HepG2 (cell line): Measurements from ENCODE around the gene SMTNL1. TPM values are rescaled to one million over a fixed set of nuclear protein-coding genes. Genes with fewer than 3 reads are reported as not detected.

Experiments
- ATAC-seq: fragments of 200-7000 bp; cut with Tn5 transposase; 3 replicates; pipeline ENCODE4 v1.9.1; 2020; ENCODE audit warnings: mild to moderate bottlenecking, moderate library complexity
- BruUV-seq: library from RNA; stranded (reverse); fragments of 400-500 nt; replicated peaks from 2 replicates; lab custom pipeline; 2021; lab: Mats Ljungman, UMichigan
- CTCF ChIA-PET: fragments of 300-600 bp; formaldehyde crosslinking; extraction: SDS; loops from one replicate; lab custom pipeline; 2021; ENCODE audit warnings: low total read pairs, inconsistent platforms, low intra/inter-chr PET ratio; lab: Yijun Ruan, JAX
- POLR2A ChIA-PET: fragments of 350-600 bp; sonication (Branson Sonifier 250); formaldehyde crosslinking; loops from one replicate; lab custom pipeline; 2020; ENCODE audit warnings: antibody characterized with exemption, inconsistent platforms; lab: Yijun Ruan, JAX
- DNase-seq: peaks from one replicate; pipeline ENCODE4 v3.0.0-alpha.2; 2015; ENCODE audit warnings: low spot score
- FAIRE-seq: peaks from 3 replicates; lab custom pipeline; 2011; peaks lifted over from hg19 to GRCh38; lab: Jason Lieb, UNC
- H2AFZ ChIP-seq: one replicate; pipeline ENCODE4 v1.6.1; 2011; ENCODE audit warnings: low read length, inconsistent platforms
- H3K27ac ChIP-seq: fragments of 300-600 bp; 3 replicates; pipeline ENCODE4 v1.8.0; 2011; ENCODE audit warnings: mixed run types, mild to moderate bottlenecking, mixed read lengths, low read length, inconsistent platforms; ENCODE audit not compliant: insufficient read depth; ENCODE audit errors: extremely low read length
- H3K27me3 ChIP-seq, 2 experiments: fragments of 200-600 bp in 1 of 2; 2 replicates in 1 of 2; 3 replicates in 1 of 2; pipeline versions ENCODE4 v1.6.0 to v1.8.0; 2011; ENCODE audit warnings: low read length in 2 of 2, mild to moderate bottlenecking in 2 of 2, moderate library complexity in 2 of 2, inconsistent platforms in 1 of 2; ENCODE audit not compliant: insufficient read depth in 2 of 2, control insufficient read depth in 1 of 2
- H3K36me3 ChIP-seq, 2 experiments: fragments of 200-600 bp in 1 of 2; replicated peaks in 1 of 2; 2 replicates in 1 of 2; 3 replicates in 1 of 2; pipeline versions ENCODE4 v1.5.1 to v1.8.0; 2011; ENCODE audit warnings: low read length in 2 of 2, inconsistent platforms in 1 of 2; ENCODE audit not compliant: insufficient read depth in 2 of 2, control insufficient read depth in 1 of 2
- H3K4me1 ChIP-seq: 2 replicates; pipeline ENCODE4 v1.5.1; 2012; ENCODE audit warnings: low read length, inconsistent platforms; ENCODE audit not compliant: insufficient read depth
- H3K4me2 ChIP-seq: 2 replicates; pipeline ENCODE4 v1.6.0; 2011; ENCODE audit warnings: low read depth, low read length, inconsistent platforms
- H3K4me3 ChIP-seq, 3 experiments: fragments of 200-600 bp in 1 of 3; sonication (generic), shearing (Covaris generic) in 1 of 3; replicated peaks in 1 of 3; 2 replicates each; pipeline ENCODE4 v1.5.1; 2011 to 2016; ENCODE audit warnings: low read length in 3 of 3, inconsistent platforms in 2 of 3, low read depth in 2 of 3, mild to moderate bottlenecking in 2 of 3, control low read depth in 1 of 3, mixed read lengths in 1 of 3; ENCODE audit not compliant: insufficient read depth in 1 of 3
- H3K79me2 ChIP-seq: one replicate; pipeline ENCODE4 v1.6.1; 2011; ENCODE audit warnings: low read length, inconsistent platforms; ENCODE audit not compliant: insufficient read depth
- H3K9ac ChIP-seq: 2 replicates; pipeline ENCODE4 v1.6.0; 2011; ENCODE audit warnings: mild to moderate bottlenecking, low read depth, low read length, inconsistent platforms; ENCODE audit not compliant: insufficient read depth
- H3K9me3 ChIP-seq: 2 replicates; pipeline ENCODE4 v1.5.1; 2012; ENCODE audit warnings: mild to moderate bottlenecking, low read length
- H4K20me1 ChIP-seq: 2 replicates; pipeline ENCODE4 v1.6.0; 2011; ENCODE audit warnings: inconsistent platforms, mild to moderate bottlenecking, low read length, moderate library complexity; ENCODE audit not compliant: insufficient read depth
- ADNP ChIP-seq: sonication (generic); formaldehyde crosslinking; IDR thresholded peaks from 2 replicates; pipeline ENCODE4 v1.4.0; 2020; ENCODE audit warnings: missing genetic modification reagents
- CCAR2 ChIP-seq: fragments of 200-400 bp; formaldehyde crosslinking; optimal IDR thresholded peaks from 2 replicates; pipeline ENCODE3; 2018; ENCODE audit warnings: low read depth, mild to moderate bottlenecking, low read length, moderate library complexity
- GATA4 ChIP-seq: sonication (generic); IDR thresholded peaks from 2 replicates; pipeline ENCODE4 v1.6.1; 2016; ENCODE audit warnings: antibody characterized with exemption, low read depth, borderline replicate concordance
- HMG20A ChIP-seq: IDR thresholded peaks from 2 replicates; pipeline ENCODE4 v1.6.1; 2016; ENCODE audit warnings: borderline replicate concordance
- HNRNPUL1 ChIP-seq: fragments of 200-400 bp; formaldehyde crosslinking; IDR thresholded peaks from 2 replicates; pipeline ENCODE4 v1.6.1; 2017; ENCODE audit warnings: low read depth, mild to moderate bottlenecking, low read length, moderate library complexity
- HOXA3 ChIP-seq: sonication (generic); formaldehyde crosslinking; IDR thresholded peaks from 2 replicates; pipeline ENCODE4 v1.5.0; 2020; ENCODE audit warnings: missing genetic modification reagents
- KLF13 ChIP-seq: sonication (generic); formaldehyde crosslinking; IDR thresholded peaks from 2 replicates; pipeline ENCODE4 v1.4.0; 2020; ENCODE audit warnings: mild to moderate bottlenecking, missing genetic modification reagents
- KMT2B ChIP-seq: IDR thresholded peaks from 2 replicates; pipeline ENCODE4 v1.6.1; 2016; ENCODE audit warnings: missing genetic modification reagents, missing compliant biosample characterization
- MTA3 ChIP-seq: sonication (generic); formaldehyde crosslinking; IDR thresholded peaks from 2 replicates; pipeline ENCODE4 v1.4.0; 2020; ENCODE audit warnings: missing genetic modification reagents
- MXI1 ChIP-seq: IDR thresholded peaks from 3 replicates; pipeline ENCODE4 v1.6.1; 2012; ENCODE audit warnings: low read depth, low read length, inconsistent platforms, borderline replicate concordance
- NFKBIZ ChIP-seq: IDR thresholded peaks from 2 replicates; pipeline ENCODE4 v1.6.1; 2018; ENCODE audit warnings: missing genetic modification reagents, missing compliant biosample characterization
- PAWR ChIP-seq: sonication (generic); formaldehyde crosslinking; IDR thresholded peaks from 2 replicates; pipeline ENCODE4 v1.4.0; 2020; ENCODE audit warnings: missing genetic modification reagents, mild to moderate bottlenecking, borderline replicate concordance
- ZC3H4 ChIP-seq: sonication (generic); formaldehyde crosslinking; IDR thresholded peaks from 2 replicates; pipeline ENCODE4 v1.4.0; 2020; ENCODE audit warnings: missing genetic modification reagents, borderline replicate concordance
- ZFP91 ChIP-seq: sonication (generic); formaldehyde crosslinking; IDR thresholded peaks from 2 replicates; pipeline ENCODE4 v1.9.0; 2022; ENCODE audit warnings: missing genetic modification reagents, mild to moderate bottlenecking, borderline replicate concordance
- ZNF17 ChIP-seq: sonication (generic); formaldehyde crosslinking; IDR thresholded peaks from 2 replicates; pipeline ENCODE4 v1.5.0; 2020; ENCODE audit warnings: mild to moderate bottlenecking, missing genetic modification reagents
- ZNF552 ChIP-seq: sonication (generic); formaldehyde crosslinking; IDR thresholded peaks from 2 replicates; pipeline ENCODE4 v1.9.0; 2022; ENCODE audit warnings: missing genetic modification reagents, mild to moderate bottlenecking, borderline replicate concordance
- ZNF670 ChIP-seq: sonication (generic); formaldehyde crosslinking; IDR thresholded peaks from 2 replicates; pipeline ENCODE4 v1.8.0; 2022; ENCODE audit warnings: mild to moderate bottlenecking, missing genetic modification reagents, borderline replicate concordance
- ZNF747 ChIP-seq: sonication (generic); formaldehyde crosslinking; IDR thresholded peaks from 2 replicates; pipeline ENCODE4 v1.8.1; 2023; ENCODE audit warnings: missing genetic modification reagents, mild to moderate bottlenecking, borderline replicate concordance
- ZSCAN30 ChIP-seq: sonication (generic); formaldehyde crosslinking; IDR thresholded peaks from 2 replicates; pipeline ENCODE4 v1.5.0; 2020; ENCODE audit warnings: mild to moderate bottlenecking, missing genetic modification reagents
- WGBS: methylation state at CpG from one replicate; pipeline ENCODE4 v1.1.6; 2017; ENCODE audit warnings: low lambda C conversion rate; 5-methylcytosine and 5-hydroxymethylcytosine counted together
- in situ Hi-C: cut with HindIII; loops from 2 replicates; pipeline ENCODE4 v1.10.0; 2017; ENCODE audit warnings: low pct_unique_long_range_greater_than_20kb; ENCODE audit not compliant: extremely low pct_ligation_motif_present
- intact Hi-C: fragments of 100-400 bp; cut with micrococcal nuclease; formaldehyde crosslinking; loops from one replicate; pipeline ENCODE4 v1.10.0; 2022; ENCODE audit not compliant: unreplicated experiment
- polyA plus RNA-seq, 8 experiments: library from polyadenylated mRNA; depleted of rRNA in 3 of 8; stranded (reverse) in 7 of 8; unstranded in 1 of 8; fragments of >200 nt; fragmentation: Illumina TruSeq in 4 of 8; extraction: Trizol in 4 of 8; gene quantifications; 2 replicates each; pipeline versions ENCODE4 v1.2.1 to v1.2.3, GENCODE V29; 2011 to 2016; ENCODE audit warnings: low read depth in 4 of 8, missing spikeins in 1 of 8, mixed read lengths in 1 of 8; ENCODE audit not compliant: insufficient read depth in 1 of 8
- total RNA-seq, 5 experiments: library from RNA; depleted of rRNA; stranded (reverse); fragments of >200 nt; fragmentation: Illumina TruSeq; extraction: Trizol; gene quantifications; 2 replicates each; pipeline ENCODE4 v1.2.3, GENCODE V29; 2016; ENCODE audit warnings: low read depth in 1 of 5
- TF ChIP-seq, protein P1 (sequence below): sonication (generic); formaldehyde crosslinking; IDR thresholded peaks from 2 replicates; pipeline ENCODE4 v1.9.0; 2021; ENCODE audit warnings: missing genetic modification reagents, borderline replicate concordance

Gene SMTNL1
- total and polyA plus RNA-seq, 2 of the 13 experiments (the other 11 are each of a cell fraction or from before 2014, with no cell fraction given) = 0.04 TPM; not detected in 1

DNA sequence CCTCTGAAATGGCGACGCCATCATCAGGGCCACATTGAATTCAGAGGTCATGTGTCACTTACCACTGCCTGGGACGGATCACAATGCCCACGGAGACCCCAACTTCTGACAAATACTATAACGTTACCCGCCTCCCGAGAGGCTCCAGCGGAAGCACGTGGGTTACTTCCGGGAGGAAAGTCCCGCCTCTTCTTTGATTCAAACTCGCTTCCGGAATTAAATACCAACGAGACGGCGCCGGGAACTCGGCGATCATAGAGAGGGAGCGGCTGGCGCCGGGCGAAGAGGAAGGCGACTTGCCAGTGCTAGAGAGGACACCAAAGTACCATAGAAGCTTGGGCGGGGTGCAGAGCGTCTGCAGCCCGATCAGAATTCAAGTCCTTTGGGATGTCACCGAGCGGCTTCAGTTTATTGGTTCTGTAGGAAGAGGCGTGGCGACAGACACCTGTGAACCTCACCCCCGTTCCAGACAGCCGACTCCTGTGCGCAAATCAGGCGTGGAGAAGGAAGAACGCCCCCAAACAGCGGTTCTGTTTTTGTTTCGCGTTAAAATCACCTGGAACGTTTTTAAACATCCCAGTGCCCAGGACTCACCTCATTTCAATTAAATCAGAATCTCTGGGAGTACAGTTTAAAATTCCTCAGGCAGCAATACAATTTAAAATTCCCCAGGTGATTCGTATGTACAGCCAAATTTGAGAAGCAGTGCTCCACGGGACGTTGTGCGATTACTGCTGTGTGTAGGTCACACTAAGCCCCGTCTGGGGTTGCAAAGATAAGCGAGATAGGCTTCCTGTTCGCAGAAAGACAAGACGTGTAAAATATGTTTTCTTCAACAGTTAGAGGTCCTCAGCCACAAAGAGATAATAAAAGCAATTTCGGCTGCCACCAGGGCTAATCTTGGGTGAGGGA, 6.5 kb upstream of the SMTNL1 start, which contains the start of gene TIMM10:
TIMM10 (minus strand) TSS at position 159 of the 912 bp plus-strand sequence. CDS start 565 bp downstream, outside the sequence.
- Histone ChIP-seq H3K27me3 (peaks cover 0 to 5% of the 10 kb centered on the region in 2 experiments; a peak in 1 of 5 replicates), H3K9me3 (no peaks in the 10 kb centered on the region), H3K4me1 (peaks cover 42% of the 10 kb centered on the region), H4K20me1 (no peaks in the 10 kb centered on the region), H3K79me2 (peaks cover 13% of the 10 kb centered on the region), H3K4me3 (peak within 1 kb of the TSS; percentile 80 to 98 (median 96)), H3K9ac (peak within 1 kb of the TSS; percentile 90), H3K27ac (peak within 1 kb of the TSS; percentile 64), H3K36me3 (peaks cover 0 to 5% of the 10 kb centered on the region in 2 experiments; a peak in 1 of 5 replicates), H3K4me2 (peak within 1 kb of the TSS; percentile 95), H2AFZ (peak within 1 kb of the TSS; percentile 95)
- FAIRE-seq (peak; percentile 96), ATAC-seq (peak; percentile 98), DNase-seq (peak; percentile 99)
- no TSS peak for BruUV-seq
- CTCF ChIA-PET = interaction anchor here (1.0 to 1.3 kb wide), 3 partner anchors 37 to 110 kb away, joined by 3 to 4 read pairs (median 3); no protein-coding TSS in a partner anchor
- intact Hi-C loops (loop anchor here (1.0 to 5.0 kb wide), 3 partner anchors 17 to 111 kb away; no protein-coding TSS in a partner anchor), in situ Hi-C loops (loop anchor here (5.0 kb wide), 1 partner anchor 184 kb away; no protein-coding TSS in a partner anchor)
- 0% methylated on average over 35 of the region's 49 CpGs for WGBS
- POLR2A ChIA-PET = interaction anchor here (0.6 to 2.6 kb wide), 12 partner anchors 10 to 110 kb away, joined by 3 to 13 read pairs (median 4); partner anchors contain the start of gene SLC43A1
- TF ChIP-seq ADNP (CRISPR knock-in tag) (no peak), NFKBIZ (CRISPR knock-in tag) (peak; percentile 25; the same call in 1 of the 2 replicates), HMG20A (CRISPR knock-in tag) (no peak), ZSCAN30 (0 out of 2 replicates have a peak, but pooled peaks have one; percentile 41), CCAR2 (no peak), ZNF17 (CRISPR knock-in tag) (0 out of 2 replicates have a peak, but pooled peaks have one; percentile 35), KMT2B (CRISPR knock-in tag) (peak; percentile 64; the same call in 1 of the 2 replicates), ZNF552 (CRISPR knock-in tag) (no peak), PAWR (CRISPR knock-in tag) (no peak), GATA4 (no peak), KLF13 (CRISPR knock-in tag) (no peak), ZNF747 (CRISPR knock-in tag) (peak; percentile 62; the same call in 1 of the 2 replicates), ZFP91 (CRISPR knock-in tag) (peak; percentile 85; the same call in 1 of the 2 replicates), MTA3 (CRISPR knock-in tag) (no peak), HNRNPUL1 (no peak), HOXA3 (CRISPR knock-in tag) (peak; percentile 84), ZC3H4 (CRISPR knock-in tag) (no peak), MXI1 (peak; percentile 98; the same call in 2 of the 3 replicates), ZNF670 (no peak)
- TF ChIP-seq, protein P1, sequence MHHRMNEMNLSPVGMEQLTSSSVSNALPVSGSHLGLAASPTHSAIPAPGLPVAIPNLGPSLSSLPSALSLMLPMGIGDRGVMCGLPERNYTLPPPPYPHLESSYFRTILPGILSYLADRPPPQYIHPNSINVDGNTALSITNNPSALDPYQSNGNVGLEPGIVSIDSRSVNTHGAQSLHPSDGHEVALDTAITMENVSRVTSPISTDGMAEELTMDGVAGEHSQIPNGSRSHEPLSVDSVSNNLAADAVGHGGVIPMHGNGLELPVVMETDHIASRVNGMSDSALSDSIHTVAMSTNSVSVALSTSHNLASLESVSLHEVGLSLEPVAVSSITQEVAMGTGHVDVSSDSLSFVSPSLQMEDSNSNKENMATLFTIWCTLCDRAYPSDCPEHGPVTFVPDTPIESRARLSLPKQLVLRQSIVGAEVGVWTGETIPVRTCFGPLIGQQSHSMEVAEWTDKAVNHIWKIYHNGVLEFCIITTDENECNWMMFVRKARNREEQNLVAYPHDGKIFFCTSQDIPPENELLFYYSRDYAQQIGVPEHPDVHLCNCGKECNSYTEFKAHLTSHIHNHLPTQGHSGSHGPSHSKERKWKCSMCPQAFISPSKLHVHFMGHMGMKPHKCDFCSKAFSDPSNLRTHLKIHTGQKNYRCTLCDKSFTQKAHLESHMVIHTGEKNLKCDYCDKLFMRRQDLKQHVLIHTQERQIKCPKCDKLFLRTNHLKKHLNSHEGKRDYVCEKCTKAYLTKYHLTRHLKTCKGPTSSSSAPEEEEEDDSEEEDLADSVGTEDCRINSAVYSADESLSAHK (CRISPR knock-in tag) = no peak
